Inferior parietal cortex (tissue), 1 donor: ENCODE measurements around the gene MAML3.

ENCODE experiments used
- DNase-seq: peaks from one replicate; pipeline ENCODE4 v3.0.0-alpha.2; 2016; ENCODE audit errors: extremely low spot score

Gene MAML3

GRCh38 chr4:139686988-139687387 is 467.0 kb downstream of the MAML3 start:
- no peak for DNase-seq

DNA sequence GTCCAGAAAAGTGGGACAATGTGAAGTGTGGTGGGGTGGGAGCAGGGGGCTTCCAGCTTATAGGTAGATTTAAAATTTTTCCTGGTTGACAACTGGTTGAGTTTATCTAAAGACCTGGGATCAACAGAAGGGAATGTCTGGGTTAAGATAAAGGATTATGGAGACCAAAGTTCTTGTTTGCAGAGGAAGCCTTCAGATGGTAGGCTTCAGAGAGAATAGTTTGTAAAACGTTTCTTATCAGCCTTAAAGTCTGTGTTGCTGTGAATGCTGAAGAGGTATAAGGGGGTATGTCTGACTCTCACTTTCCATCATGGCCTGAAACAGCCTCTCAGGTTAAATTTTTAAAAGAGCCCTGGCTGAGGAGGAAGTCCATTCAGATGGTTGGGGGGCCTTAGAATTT is 467.9 kb downstream of the MAML3 start:
- DNase-seq: no peak

GRCh38 chr4:139685180-139685579 is 468.8 kb downstream of the MAML3 start:
- DNase-seq: no peak

GRCh38 chr4:139684351-139684750 is 469.6 kb downstream of the MAML3 start:
- DNase-seq: no peak

GRCh38 chr4:139682741-139683151 is 471.2 kb downstream of the MAML3 start:
- no peak for DNase-seq

GRCh38 chr4:139682309-139682708 is 471.7 kb downstream of the MAML3 start:
- DNase-seq: no peak

- DNase-seq: no peak
Observed at GRCh38 chr4:139676913-139677585, 476.9 kb downstream of the MAML3 start.

GRCh38 chr4:139676365-139676764 is 477.6 kb downstream of the MAML3 start:
- DNase-seq: no peak

GRCh38 chr4:139675651-139676050 is 478.3 kb downstream of the MAML3 start:
- DNase-seq: no peak

DNA sequence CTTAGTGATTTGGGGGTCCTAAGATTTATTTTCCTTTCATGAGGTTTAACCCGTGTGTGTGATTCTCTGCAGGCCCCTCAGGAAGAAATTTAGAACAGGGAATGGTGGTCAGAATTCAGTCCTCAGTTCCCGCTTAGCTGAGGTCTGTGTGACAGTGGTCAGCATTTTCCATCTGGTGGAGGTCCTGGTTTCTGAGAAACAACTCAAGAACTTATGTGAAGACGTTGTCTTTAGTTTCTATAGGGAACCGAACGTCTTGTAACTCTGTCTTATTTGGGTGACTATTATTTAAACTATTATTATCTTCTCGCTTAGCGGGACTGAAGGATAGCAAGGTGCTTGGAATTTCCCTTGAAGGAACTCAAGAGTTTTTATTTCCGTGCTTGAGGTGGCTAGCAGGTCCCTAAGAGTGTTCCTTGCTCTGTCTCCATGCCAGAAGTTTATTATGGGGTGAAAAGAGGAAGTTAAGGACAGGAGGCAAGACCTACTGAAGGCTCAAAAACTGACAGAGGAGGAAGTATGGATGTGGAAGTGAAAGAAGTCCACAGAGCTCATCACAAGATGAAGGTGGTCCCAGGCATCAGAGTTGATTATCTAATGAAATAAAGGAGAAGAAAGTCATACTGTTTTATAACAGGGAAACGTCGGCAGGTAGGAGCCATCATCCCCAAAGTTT is 479.0 kb downstream of the MAML3 start:
- no peak for DNase-seq

DNA sequence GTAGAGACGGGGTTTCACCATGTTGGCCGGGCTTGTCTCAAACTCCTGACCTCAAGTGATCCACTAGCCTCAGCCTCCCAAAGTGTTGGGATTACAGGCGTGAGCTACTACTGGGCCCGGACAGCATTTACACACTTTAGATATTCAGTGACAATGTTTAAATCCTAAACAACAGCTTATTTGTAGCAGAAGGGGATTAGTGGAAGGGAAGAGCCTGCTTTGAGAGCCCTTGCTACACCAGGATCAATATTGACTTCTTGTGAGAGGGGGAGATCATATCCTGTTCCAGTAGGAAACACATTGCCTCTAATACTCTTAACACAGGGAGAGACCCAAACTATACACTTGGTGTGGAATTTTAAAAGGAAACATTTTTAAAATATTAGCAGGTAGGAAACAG is 481.3 kb downstream of the MAML3 start:
- no peak for DNase-seq

DNA sequence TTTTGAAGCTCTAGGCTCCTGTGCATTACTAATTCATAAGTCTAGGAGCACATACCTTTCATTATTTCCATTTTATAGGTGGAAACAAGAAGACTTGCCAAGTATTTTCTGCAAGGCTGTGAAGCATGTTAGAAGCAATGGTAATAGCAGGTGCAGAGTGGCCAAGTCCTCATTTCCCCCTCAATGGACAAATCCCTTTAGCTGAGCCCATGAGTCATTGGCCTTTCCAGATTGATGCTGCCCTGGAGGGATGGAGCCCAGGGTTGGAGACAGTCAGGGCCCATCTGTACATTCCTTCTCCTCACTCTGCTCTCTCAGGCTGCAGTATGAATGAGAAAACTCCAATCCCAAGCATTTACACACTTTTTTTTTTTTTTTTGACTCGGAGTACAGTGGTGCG is 481.8 kb downstream of the MAML3 start:
- DNase-seq: no peak

DNA sequence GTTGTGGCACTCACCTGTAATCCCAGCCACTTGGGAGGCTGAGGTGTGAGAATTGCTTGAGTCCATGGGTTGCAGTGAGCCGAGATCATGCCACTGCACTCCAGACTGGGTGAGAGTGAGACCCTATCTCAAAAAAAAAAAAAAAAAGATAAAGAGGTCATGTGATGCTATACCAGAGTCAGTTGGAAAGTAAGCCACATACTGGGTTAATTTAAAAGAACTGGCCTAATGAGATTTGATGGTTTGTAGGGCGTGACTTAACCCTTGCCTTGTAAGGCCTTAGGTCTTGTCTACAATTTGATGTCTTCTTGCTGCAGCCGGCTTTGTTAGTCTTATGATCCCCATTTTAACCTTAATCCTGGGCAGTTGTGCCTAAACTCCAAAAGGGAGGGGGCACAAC is 483.2 kb downstream of the MAML3 start:
- DNase-seq: no peak

GRCh38 chr4:139669890-139670289 is 484.1 kb downstream of the MAML3 start:
- DNase-seq: no peak

DNA sequence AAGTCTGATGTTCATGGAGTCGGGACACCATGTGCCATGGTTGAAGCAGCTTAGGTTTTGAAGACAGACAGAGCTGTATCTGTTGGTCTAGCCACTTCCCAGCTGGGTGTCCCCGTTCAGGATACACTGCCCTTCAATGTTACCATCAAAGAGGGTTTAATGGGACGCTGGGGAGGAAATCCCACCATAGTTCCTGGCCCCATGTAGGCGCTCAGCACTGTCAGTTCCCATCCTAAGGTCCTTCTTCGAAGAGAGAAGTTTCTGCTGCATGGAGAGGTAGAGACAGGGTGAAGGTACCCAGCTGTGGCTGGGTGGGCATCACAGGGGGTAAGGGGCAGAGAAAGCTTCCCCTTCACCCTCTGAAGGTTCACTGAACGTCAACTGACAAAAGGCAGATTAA is 484.6 kb downstream of the MAML3 start:
- DNase-seq: no peak

DNA sequence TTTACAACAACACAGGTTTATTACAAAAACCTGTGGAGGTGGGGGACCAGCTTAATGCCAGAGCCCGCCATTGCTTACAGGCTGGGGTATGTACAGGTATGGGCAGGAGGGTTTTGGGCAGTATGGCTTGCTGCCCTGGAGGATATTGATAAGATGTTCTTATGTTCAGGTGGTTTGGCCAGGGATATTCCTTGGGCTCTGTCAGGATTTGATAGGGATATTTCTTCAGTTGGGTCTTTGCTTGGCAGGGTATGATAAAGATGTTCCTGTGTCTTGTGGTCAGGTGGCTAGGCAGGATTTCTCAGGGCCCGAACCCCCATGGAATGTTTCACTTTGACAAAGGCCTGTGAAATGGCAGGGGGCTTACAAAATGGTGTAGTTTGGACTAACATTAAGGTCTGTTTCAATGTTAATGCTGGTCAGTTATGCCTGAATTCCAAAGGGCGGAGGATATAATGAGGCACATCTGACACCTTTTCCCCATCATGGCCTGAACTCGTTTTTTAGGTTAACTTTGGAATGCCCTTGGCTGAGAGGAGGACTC is 485.3 kb downstream of the MAML3 start:
- DNase-seq: no peak

- no peak for DNase-seq
Observed at GRCh38 chr4:139668036-139668435, 485.9 kb downstream of the MAML3 start.
